ENCODE measurements around the gene MRPL10. TPM values are rescaled to one million over a fixed set of nuclear protein-coding genes. Genes with fewer than 3 reads are reported as not detected.

Gene MRPL10
- total and polyA plus RNA-seq, 2 of the 8 experiments (the other 6 are each of a cell fraction or from before 2014, with no cell fraction given) = 85.3 to 214 TPM

GRCh38 chr17:47838636-47839035 lies 7.3 kb upstream of the MRPL10 start (continued):
- TF ChIP-seq HDAC6 (IDR thresholded peaks at IDR 0.05; ENCODE audit: low read depth, low read length) (no peak), SIX5 (IDR thresholded peaks at IDR 0.05; ENCODE audit: low read depth, low read length) (no peak), TAF7 (optimal IDR thresholded peaks at IDR 0.05; ENCODE audit: borderline replicate concordance, low read depth, low read length) (no peak), RFX5 (IDR thresholded peaks at IDR 0.05; ENCODE audit: borderline replicate concordance, low read depth, low read length) (no peak)
- TF ChIP-seq, protein P1, sequence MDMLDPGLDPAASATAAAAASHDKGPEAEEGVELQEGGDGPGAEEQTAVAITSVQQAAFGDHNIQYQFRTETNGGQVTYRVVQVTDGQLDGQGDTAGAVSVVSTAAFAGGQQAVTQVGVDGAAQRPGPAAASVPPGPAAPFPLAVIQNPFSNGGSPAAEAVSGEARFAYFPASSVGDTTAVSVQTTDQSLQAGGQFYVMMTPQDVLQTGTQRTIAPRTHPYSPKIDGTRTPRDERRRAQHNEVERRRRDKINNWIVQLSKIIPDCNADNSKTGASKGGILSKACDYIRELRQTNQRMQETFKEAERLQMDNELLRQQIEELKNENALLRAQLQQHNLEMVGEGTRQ (IDR thresholded peaks at IDR 0.05; ENCODE audit: low read length) = no peak

Data from H1 (cell line).